HG03280 (cell line): Measurements from ENCODE around the gene AVL9.
"Not testable (repeated sequence)": the region's sequence is repeated elsewhere in the genome, so short reads cannot be mapped to it uniquely, and the experiment has no call there.

Experiments used
- ATAC-seq: cut with Tn5 transposase; IDR thresholded peaks from one replicate; pipeline ENCODE4 v1.9.1; 2021; ENCODE audit warnings: mild to moderate bottlenecking, moderate library complexity; ENCODE audit not compliant: unreplicated experiment

Gene AVL9

GRCh38 chr7:32586291-32587221 lies 91.3 kb downstream of the AVL9 start:
- no peak for ATAC-seq

GRCh38 chr7:32587411-32587948 lies 92.2 kb downstream of the AVL9 start:
- no peak for ATAC-seq

GRCh38 chr7:32588657-32589056 lies 93.4 kb downstream of the AVL9 start:
- no peak for ATAC-seq

- ATAC-seq = no peak
Measured at GRCh38 chr7:32591938-32592337, 96.6 kb downstream of the AVL9 start.

GRCh38 chr7:32592701-32593100 lies 97.4 kb downstream of the AVL9 start:
- ATAC-seq = no peak

- no peak for ATAC-seq
Measured at GRCh38 chr7:32594965-32595490, 99.7 kb downstream of the AVL9 start.

- ATAC-seq = not testable (repeated sequence)
Measured at GRCh38 chr7:32601196-32601595, 105.9 kb downstream of the AVL9 start.

GRCh38 chr7:32602470-32602869 lies 107.2 kb downstream of the AVL9 start:
- ATAC-seq = no peak

- ATAC-seq = not testable (repeated sequence)
Measured at GRCh38 chr7:32603492-32603891, 108.2 kb downstream of the AVL9 start.

- not testable (repeated sequence) for ATAC-seq
Measured at GRCh38 chr7:32604047-32604446, 108.8 kb downstream of the AVL9 start.

GRCh38 chr7:32605032-32605431 lies 109.7 kb downstream of the AVL9 start:
- no peak for ATAC-seq

GRCh38 chr7:32609463-32609862 lies 114.2 kb downstream of the AVL9 start:
- no peak for ATAC-seq

GRCh38 chr7:32611201-32612099 lies 116.2 kb downstream of the AVL9 start:
- ATAC-seq = no peak

- no peak for ATAC-seq
Measured at GRCh38 chr7:32616625-32617024, 121.3 kb downstream of the AVL9 start.

- ATAC-seq = no peak
Measured at GRCh38 chr7:32618470-32618869, 123.2 kb downstream of the AVL9 start.

- no peak for ATAC-seq
Measured at GRCh38 chr7:32618987-32619386, 123.7 kb downstream of the AVL9 start.

- not testable (repeated sequence) for ATAC-seq
Measured at GRCh38 chr7:32619416-32619815, 124.1 kb downstream of the AVL9 start.

GRCh38 chr7:32631021-32631420 lies 135.7 kb downstream of the AVL9 start:
- no peak for ATAC-seq

- not testable (repeated sequence) for ATAC-seq
Measured at GRCh38 chr7:32631590-32632497, 136.6 kb downstream of the AVL9 start.

GRCh38 chr7:32633446-32633845 lies 138.2 kb downstream of the AVL9 start:
- ATAC-seq = not testable (repeated sequence)
